ENCODE data around the gene ZNF343.
"Not testable (repeated sequence)": the region's sequence is repeated elsewhere in the genome, so short reads cannot be mapped to it uniquely, and the experiment has no call there.

The ZNF343 gene

DNA sequence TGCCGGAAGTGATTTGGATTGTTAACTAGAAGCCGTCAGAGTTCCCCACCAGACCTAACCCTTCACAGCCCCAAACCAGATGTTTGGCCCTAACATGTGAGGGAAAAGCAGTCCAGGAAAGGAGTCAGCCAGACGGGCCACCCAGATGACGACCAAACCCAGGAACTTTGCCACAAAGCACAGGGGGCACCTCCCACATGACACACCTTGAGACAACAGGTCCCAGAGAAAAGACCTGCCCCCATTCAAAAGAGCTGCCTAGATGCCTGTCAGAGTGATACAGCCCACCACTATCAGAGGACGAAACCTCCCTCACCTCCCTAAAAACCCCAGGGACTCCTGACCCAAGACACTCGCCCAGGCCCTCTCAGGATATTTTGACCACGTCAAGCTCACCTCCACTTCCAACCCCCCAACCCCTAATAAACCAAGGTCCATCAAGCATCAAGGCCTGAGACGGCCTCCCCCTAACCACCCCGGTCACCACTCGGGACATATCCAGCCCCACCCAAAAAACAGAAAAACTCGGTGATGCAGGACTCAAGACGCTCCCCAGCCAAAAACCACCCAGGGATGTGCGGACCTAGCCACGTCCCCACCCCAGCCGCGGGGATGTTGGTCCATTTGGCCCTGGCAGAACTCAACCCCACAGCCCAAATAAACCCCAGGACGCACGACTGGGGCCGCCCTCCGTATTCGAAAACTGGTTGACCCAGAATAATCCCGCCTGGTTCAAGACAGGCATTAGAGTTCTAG lies 662 bp downstream of the ZNF343 start:
- H3K4me3 Mint-ChIP-seq, result peak overlapping the region; percentile 100
- peaks cover 8% of the 10 kb centered on the region for H3K27me3 Mint-ChIP-seq
- no peaks in the 10 kb centered on the region for H3K9me3 Mint-ChIP-seq (ENCODE audit: low read depth)
- H3K36me3 Mint-ChIP-seq, result peaks cover 7% of the 10 kb centered on the region
- peak overlapping the region; percentile 99 for H3K27ac Mint-ChIP-seq
- H3K4me1 Mint-ChIP-seq (ENCODE audit: low read depth), result peaks cover 28% of the 10 kb centered on the region

DNA sequence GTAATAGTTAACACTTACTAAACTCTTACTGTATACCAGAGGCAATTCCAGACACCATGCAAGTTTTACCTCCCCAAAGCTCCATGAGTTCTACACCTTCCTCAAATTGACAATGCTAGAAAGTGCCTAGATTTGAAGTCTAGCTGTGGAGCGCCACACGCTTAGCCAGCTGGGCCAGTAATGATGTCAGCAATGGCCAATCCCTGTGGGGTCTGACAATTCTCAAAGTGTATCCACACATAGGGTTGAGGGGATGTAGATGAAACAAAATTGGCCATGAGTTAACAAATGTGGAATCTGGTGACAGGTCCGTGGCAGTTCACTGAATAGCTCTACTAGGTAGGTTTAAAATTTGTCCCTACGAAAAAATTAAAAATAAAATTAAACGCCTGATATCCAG lies 1.3 kb downstream of the ZNF343 start:
- Mint-ChIP-seq H3K27me3 (peaks cover 8% of the 10 kb centered on the region), H3K4me3 (peak overlapping the region; percentile 100), H3K27ac (no peak overlapping the region), H3K9me3 (ENCODE audit: low read depth) (no peaks in the 10 kb centered on the region), H3K36me3 (peaks cover 9% of the 10 kb centered on the region), H3K4me1 (ENCODE audit: low read depth) (peaks cover 30% of the 10 kb centered on the region)

DNA sequence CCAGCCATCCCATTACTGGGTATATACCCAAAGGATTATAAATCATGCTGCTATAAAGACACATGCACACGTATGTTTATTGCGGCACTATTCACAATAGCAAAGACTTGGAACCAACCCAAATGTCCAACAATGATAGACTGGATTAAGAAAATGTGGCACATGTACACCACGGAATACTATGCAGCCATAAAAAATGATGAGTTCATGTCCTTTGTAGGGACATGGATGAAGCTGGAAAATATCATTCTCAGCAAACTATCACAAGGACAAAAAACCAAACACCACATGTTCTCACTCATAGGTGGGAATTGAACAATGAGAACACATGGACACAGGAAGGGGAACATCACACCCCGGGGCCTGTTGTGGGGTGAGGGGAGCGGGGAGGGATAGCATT lies 2.3 kb downstream of the ZNF343 start:
- H3K4me1 Mint-ChIP-seq (ENCODE audit: low read depth), result peaks cover 31% of the 10 kb centered on the region
- not testable (repeated sequence) for H3K36me3 Mint-ChIP-seq; H3K4me3 Mint-ChIP-seq; H3K27ac Mint-ChIP-seq; H3K27me3 Mint-ChIP-seq; H3K9me3 Mint-ChIP-seq (ENCODE audit: low read depth)

DNA sequence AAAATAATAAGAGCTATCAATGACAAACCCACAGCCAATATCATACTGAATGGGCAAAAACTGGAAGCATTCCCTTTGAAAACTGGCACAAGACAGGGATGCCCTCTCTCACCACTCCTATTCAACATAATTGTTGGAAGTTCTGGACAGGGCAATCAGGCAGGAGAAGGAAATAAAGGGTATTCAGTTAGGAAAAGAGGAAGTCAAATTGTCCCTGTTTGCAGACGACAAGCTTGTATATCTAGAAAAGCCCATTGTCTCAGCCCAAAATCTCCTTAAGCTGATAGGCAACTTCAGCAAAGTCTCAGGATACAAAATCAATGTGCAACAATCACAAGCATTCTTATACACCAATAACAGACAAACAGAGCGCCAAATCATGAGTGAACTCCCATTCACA lies 3.9 kb downstream of the ZNF343 start:
- not testable (repeated sequence) for H3K27me3 Mint-ChIP-seq; H3K27ac Mint-ChIP-seq; H3K4me3 Mint-ChIP-seq; H3K9me3 Mint-ChIP-seq (ENCODE audit: low read depth); H3K36me3 Mint-ChIP-seq
- peaks cover 31% of the 10 kb centered on the region for H3K4me1 Mint-ChIP-seq (ENCODE audit: low read depth)

DNA sequence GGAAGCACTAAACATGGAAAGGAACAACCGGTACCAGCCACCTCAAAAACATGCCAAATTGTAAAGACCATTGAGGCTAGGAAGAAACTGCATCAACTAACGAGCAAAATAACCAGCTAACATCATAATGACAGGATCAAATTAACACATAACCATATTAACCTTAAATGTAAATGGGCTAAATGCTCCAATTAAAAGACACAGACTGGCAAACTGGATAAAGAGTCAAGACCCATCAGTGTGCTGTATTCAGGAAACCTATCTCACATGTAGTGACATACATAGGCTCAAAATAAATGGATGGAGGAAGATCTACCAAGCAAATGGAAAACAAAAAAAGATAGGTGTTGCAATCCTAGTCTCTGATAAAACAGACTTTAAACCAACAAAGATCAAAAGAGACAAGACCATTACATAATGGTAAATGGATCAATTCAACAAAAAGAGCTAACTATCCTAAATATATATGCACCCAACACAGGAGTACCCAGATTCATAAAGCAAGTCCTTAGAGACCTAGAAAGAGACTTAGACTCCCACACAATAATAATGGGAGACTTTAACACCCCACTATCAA lies 5.8 kb downstream of the ZNF343 start:
- H3K36me3 Mint-ChIP-seq; H3K4me3 Mint-ChIP-seq; H3K27ac Mint-ChIP-seq; H3K27me3 Mint-ChIP-seq; H3K9me3 Mint-ChIP-seq (ENCODE audit: low read depth): not testable (repeated sequence)
- peaks cover 22% of the 10 kb centered on the region for H3K4me1 Mint-ChIP-seq (ENCODE audit: low read depth)

DNA sequence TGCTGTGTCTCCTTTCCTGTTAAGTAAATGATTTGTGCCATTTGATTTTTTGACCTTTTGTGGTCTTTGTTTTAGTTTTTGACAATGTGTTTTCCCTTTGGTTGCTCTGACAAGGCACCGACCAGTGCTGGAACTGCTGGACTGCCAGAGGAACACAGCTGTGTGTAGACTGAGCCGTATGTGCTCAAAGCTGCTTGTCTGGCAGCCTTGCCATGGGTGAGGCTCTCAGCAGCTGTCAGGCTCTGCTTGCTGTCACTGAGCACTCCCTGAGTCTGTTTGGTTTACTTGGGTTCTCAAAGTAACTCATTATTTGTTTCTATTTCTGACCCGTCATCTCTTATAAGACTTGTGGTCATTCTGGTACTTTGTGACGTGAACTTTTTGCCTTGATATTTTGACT lies 23.1 kb downstream of the ZNF343 start:
- Mint-ChIP-seq H3K9me3 (ENCODE audit: low read depth) (peaks cover 6% of the 10 kb centered on the region), H3K27ac (no peak overlapping the region), H3K4me1 (ENCODE audit: low read depth) (no peaks in the 10 kb centered on the region), H3K27me3 (no peaks in the 10 kb centered on the region), H3K36me3 (peaks cover 45% of the 10 kb centered on the region), H3K4me3 (no peak overlapping the region)

DNA sequence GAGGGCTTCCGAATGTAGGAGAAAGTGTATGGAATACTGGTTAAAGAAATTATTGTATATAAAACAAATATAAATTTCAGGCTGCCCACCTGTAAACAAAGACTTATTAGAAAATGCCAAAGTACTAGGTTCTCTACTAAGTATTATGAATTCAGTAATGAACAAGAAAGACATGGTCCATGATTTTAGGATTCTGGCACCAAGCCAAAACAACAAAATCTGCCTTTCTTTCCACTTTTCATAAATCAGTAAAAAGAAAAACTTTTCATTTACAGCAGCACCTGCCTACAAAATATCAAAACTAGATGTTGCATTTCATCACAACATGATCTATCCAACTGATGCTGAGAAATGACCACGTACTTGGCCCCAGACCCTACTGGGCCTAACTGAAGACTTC lies 23.6 kb downstream of the ZNF343 start:
- no peaks in the 10 kb centered on the region for H3K27me3 Mint-ChIP-seq
- H3K36me3 Mint-ChIP-seq, result peaks cover 47% of the 10 kb centered on the region
- peaks cover 6% of the 10 kb centered on the region for H3K9me3 Mint-ChIP-seq (ENCODE audit: low read depth)
- H3K27ac Mint-ChIP-seq, result no peak overlapping the region
- no peaks in the 10 kb centered on the region for H3K4me1 Mint-ChIP-seq (ENCODE audit: low read depth)
- H3K4me3 Mint-ChIP-seq, result no peak overlapping the region

DNA sequence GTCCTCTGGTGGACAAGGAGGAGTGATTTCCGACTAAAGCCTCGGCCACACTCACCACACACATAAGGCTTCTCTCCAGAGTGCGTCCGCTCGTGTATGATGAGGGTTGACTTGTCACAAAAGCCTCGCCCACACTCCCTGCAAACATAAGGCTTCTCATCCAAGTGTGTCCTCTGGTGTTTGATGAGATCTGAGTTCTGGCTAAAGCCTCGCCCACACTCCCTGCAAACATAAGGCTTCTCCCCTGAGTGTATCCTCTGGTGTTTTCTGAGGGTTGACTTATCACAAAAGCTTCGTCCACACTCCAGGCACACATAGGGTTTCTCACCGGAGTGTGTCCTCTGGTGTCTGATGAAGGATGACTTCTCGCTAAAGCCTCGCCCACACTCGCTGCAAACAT lies 25.2 kb downstream of the ZNF343 start:
- H3K36me3 Mint-ChIP-seq, result peaks cover 42% of the 10 kb centered on the region

DNA sequence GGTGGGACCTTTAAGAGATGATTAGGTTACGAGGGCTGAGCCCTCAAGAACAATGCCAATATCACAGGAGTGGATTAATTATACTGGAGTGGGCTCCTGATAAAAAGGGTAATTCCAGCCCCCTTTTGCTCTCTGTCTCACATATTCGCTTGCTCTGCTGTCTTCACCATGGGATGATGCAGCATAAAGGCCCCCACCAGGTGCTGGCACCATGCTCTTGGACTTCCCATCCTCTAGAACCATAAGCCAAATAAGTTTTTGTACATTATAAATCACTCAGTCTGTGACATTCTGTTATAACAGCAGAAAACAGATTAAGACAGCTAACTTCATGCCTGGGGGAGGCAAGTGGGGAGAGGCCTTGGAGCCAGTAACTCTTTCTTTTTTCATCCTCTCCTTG lies 28.3 kb downstream of the ZNF343 start:
- no peaks in the 10 kb centered on the region for H3K4me1 Mint-ChIP-seq (ENCODE audit: low read depth)
- peaks cover 46% of the 10 kb centered on the region for H3K36me3 Mint-ChIP-seq
- no peak overlapping the region for H3K27ac Mint-ChIP-seq
- H3K4me3 Mint-ChIP-seq, result no peak overlapping the region
- H3K9me3 Mint-ChIP-seq (ENCODE audit: low read depth), result peaks cover 6% of the 10 kb centered on the region
- H3K27me3 Mint-ChIP-seq, result no peaks in the 10 kb centered on the region

More for the DNA sequence above, 25.2 kb downstream of the ZNF343 start:
- Mint-ChIP-seq H3K27ac (no peak overlapping the region), H3K4me3 (no peak overlapping the region), H3K27me3 (no peaks in the 10 kb centered on the region), H3K9me3 (ENCODE audit: low read depth) (peaks cover 6% of the 10 kb centered on the region), H3K4me1 (ENCODE audit: low read depth) (no peaks in the 10 kb centered on the region)

DNA sequence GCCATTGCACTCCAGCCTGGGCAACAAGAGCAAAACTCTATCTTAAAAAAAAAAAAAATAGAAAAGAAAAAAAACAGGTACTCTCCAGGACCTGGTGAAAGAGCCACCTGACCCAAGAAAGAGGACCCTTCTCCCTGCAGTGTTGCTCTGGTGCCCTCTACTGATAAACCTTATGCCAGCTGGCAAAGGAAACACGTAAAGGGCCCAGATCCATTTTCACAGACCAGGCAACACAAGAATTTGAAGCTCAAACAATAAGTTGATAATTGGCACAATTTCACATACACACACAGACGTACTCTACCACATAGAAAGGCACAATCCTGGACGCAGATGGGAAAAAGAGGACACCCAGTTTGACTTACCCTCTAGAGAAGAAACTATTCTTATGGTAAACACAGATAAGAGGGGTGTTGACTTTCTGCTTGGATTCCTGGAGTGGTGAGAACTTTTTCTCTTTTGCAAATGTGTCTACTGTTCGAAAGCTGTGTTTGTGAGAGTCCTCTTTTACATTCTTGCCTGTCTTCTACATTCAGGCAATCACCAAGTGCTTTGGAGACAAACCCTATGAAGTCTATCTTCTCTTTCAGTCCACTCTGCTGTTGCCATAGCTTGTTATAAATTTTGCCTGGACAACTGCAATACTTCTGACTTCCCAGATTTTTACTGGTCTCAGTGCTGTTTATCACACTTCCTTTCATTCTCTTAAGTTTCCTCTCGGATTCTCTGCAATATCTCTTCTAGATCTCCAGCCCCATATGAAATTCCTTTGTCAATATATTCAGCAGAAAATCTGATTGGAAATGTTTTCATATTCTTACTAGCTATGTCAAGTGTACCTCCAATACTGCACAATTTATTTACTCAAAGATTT lies 31.7 kb downstream of the ZNF343 start:
- H3K9me3 Mint-ChIP-seq (ENCODE audit: low read depth), result peaks cover 6% of the 10 kb centered on the region
- H3K4me3 Mint-ChIP-seq, result no peak overlapping the region
- no peaks in the 10 kb centered on the region for H3K27me3 Mint-ChIP-seq
- peaks cover 9% of the 10 kb centered on the region for H3K4me1 Mint-ChIP-seq (ENCODE audit: low read depth)
- H3K36me3 Mint-ChIP-seq, result peaks cover 28% of the 10 kb centered on the region
- H3K27ac Mint-ChIP-seq, result no peak overlapping the region

DNA sequence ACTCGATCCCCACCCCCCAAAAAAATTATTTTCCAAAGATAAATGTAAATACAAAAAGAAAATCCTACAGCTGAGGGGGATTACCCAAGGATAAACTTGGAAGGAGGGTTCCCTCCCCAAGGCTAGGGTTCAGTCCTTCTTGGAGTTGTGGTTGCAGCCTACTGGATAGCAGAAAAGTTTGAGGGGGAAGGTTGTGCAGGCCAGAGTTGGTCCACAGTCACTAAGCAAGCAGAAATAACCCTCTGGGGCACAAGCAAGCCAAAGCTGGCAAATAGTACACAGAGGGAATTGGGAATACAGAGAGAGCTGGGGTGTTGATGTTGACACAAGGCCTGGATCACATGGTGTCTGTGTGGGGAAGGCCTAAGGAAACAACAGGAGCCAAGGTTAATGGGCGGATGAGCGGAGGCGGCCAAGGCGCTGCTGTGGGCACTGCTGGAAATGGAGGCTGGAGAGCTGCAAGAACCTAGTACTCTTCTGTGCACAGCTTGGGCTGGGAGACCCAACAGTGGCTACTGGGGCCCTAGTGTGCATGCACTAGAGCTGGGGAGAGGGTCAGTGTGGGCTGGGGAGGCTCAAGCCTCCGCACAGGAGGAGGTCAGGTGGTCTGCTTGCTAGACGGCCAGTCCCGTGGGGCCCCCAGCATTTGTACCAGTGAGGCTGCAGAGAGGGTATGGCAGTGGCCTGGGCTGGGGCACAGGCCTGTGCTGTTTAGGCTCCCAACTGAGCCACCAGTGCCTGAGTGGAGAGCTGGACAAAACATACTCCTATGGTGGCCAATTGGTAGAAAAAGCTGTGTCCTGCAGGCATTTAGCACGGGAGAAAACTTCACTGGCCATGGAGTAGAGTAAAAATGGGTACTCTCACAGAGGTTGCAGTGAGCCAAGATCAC lies 32.6 kb downstream of the ZNF343 start:
- peaks cover 19% of the 10 kb centered on the region for H3K36me3 Mint-ChIP-seq
- no peak overlapping the region for H3K27ac Mint-ChIP-seq
- H3K9me3 Mint-ChIP-seq (ENCODE audit: low read depth), result peaks cover 5% of the 10 kb centered on the region
- peaks cover 11% of the 10 kb centered on the region for H3K4me1 Mint-ChIP-seq (ENCODE audit: low read depth)
- H3K27me3 Mint-ChIP-seq, result no peaks in the 10 kb centered on the region
- no peak overlapping the region for H3K4me3 Mint-ChIP-seq

DNA sequence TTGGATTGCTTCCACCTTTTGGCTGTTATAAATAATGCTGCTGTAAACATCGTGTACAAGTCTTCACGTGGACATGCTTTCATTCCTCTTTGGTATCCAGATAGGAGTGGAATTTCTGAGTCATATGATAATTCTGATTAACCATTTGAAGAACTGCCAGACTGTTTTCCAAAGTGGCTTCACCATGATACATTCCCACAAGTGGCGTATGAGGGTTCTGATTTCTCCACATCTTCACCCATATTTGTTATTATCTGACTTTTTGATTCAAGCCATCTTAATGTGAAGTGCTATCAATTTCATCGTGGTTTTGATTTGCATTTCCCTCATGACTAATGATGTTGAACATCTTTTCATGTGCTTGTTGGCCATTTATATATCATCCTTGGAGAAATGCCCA lies 35.2 kb downstream of the ZNF343 start:
- H3K9me3 Mint-ChIP-seq (ENCODE audit: low read depth), result no peaks in the 10 kb centered on the region
- H3K36me3 Mint-ChIP-seq, result peaks cover 17% of the 10 kb centered on the region
- H3K27ac Mint-ChIP-seq, result no peak overlapping the region
- peaks cover 26% of the 10 kb centered on the region for H3K4me1 Mint-ChIP-seq (ENCODE audit: low read depth)
- H3K27me3 Mint-ChIP-seq, result no peaks in the 10 kb centered on the region
- no peak overlapping the region for H3K4me3 Mint-ChIP-seq

DNA sequence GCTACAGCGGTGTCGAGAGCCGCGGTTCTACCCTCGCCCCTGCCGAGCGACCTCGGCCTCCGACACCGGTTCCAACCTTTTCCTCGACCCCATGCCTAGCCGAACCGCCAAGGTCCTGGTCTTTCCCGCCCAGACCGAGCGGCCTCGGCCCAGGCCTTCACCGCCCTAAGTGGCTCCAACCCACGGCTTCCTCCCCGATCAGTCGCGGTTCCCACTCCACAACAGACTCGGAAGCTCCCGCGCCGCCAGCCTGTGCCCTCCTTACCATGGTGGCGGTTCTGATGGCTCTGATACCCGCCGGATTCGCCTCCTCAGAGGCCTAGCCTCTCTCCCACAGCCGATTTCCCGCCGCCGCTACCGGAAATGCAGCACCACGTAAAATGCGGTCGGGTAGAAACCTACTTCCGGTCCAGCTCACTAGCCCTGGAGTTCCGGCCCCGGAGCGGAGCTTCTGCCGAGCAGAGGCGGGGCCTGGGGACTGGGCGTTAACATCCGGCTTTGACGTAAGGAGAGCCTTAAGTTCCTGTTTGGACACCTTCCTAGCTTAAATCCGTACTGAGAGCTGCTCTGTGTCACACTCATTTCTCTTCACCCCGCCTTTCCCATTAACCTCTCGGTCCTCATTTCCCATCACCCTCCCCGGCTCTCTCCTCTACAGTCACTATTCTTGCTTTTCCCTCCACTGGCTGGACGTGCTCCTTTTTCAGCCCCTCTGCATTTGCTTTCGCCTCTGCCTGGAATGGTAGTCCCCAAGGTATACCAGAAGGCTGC lies 38.1 kb downstream of the ZNF343 start, which contains the start of gene SNRPB:
Gene SNRPB, minus strand, starts transcription at position 367 of the 771 bp plus-strand sequence. Its CDS starts 99 bp downstream, at position 268.
- H3K9me3 Mint-ChIP-seq (ENCODE audit: low read depth), result no peaks in the 10 kb centered on the region
- H3K4me1 Mint-ChIP-seq (ENCODE audit: low read depth), result peaks cover 45% of the 10 kb centered on the region
- H3K27ac Mint-ChIP-seq, result peak within 1 kb of the TSS; percentile 100
- peaks cover 11% of the 10 kb centered on the region for H3K36me3 Mint-ChIP-seq
- H3K27me3 Mint-ChIP-seq, result no peaks in the 10 kb centered on the region
- H3K4me3 Mint-ChIP-seq, result peak within 1 kb of the TSS; percentile 99

DNA sequence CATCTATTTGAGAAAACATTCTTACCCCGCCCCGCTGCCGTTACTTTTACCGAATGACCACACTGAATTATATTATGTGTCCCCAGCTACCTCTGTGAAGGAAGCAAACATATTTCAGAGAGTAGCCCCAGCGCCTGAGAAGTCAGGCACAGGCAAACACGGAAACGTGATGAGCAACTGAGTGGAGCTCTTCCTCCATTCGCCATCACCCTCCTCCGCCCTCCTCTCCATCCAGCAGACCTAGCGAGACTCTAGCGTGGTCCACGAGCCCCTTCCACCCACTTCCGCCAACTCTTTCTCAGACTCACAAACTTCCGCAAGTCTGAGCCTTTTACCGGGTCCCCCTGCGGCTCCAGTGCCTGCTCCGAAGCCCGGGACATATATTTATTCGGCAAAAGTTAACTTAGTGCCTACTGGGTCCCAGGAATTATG lies 38.7 kb downstream of the ZNF343 start:
- Mint-ChIP-seq H3K9me3 (ENCODE audit: low read depth) (no peaks in the 10 kb centered on the region), H3K27ac (peak overlapping the region; percentile 100), H3K36me3 (peaks cover 11% of the 10 kb centered on the region), H3K4me1 (ENCODE audit: low read depth) (peaks cover 45% of the 10 kb centered on the region), H3K27me3 (no peaks in the 10 kb centered on the region), H3K4me3 (peak overlapping the region; percentile 99)
